ENCODE data around the gene DGKB. TPM values are rescaled to one million over a fixed set of nuclear protein-coding genes. Genes with fewer than 3 reads are reported as not detected.

The DGKB gene
- total RNA-seq, 2 donors from 2014 or later: 0.44 to 0.63 TPM

- no peak for DNase-seq (ENCODE audit: low spot score)
- Histone ChIP-seq H3K27ac (no peak overlapping the region), H3K36me3 (no peaks in the 10 kb centered on the region), H3K9me3 (no peaks in the 10 kb centered on the region), H3K4me1 (no peaks in the 10 kb centered on the region), H3K4me3 (no peak overlapping the region), H3K27me3 (no peaks in the 10 kb centered on the region)
- no peak for TF ChIP-seq CTCF (IDR thresholded peaks at IDR 0.05)
Measured at GRCh38 chr7:14124716-14125115, 777.8 kb downstream of the DGKB start.

- no peaks in the 10 kb centered on the region for H3K4me1 ChIP-seq
- no peak for DNase-seq (ENCODE audit: low spot score)
- TF ChIP-seq CTCF (IDR thresholded peaks at IDR 0.05): no peak
- H3K9me3 ChIP-seq: no peaks in the 10 kb centered on the region
- H3K4me3 ChIP-seq: no peak overlapping the region
- no peak overlapping the region for H3K27ac ChIP-seq
- no peaks in the 10 kb centered on the region for H3K36me3 ChIP-seq
- no peaks in the 10 kb centered on the region for H3K27me3 ChIP-seq
Measured at GRCh38 chr7:14123923-14124322, 778.6 kb downstream of the DGKB start.

- DNase-seq (ENCODE audit: low spot score): no peak
- Histone ChIP-seq H3K36me3 (no peaks in the 10 kb centered on the region), H3K27me3 (no peaks in the 10 kb centered on the region), H3K4me1 (no peaks in the 10 kb centered on the region), H3K4me3 (no peak overlapping the region), H3K27ac (no peak overlapping the region), H3K9me3 (no peaks in the 10 kb centered on the region)
- TF ChIP-seq CTCF (IDR thresholded peaks at IDR 0.05): no peak
Measured at GRCh38 chr7:14115701-14116100, 786.9 kb downstream of the DGKB start.

GRCh38 chr7:14104861-14105260, 797.7 kb downstream of the DGKB start:
- TF ChIP-seq CTCF (IDR thresholded peaks at IDR 0.05): no peak
- H3K36me3 ChIP-seq: no peaks in the 10 kb centered on the region
- no peaks in the 10 kb centered on the region for H3K27me3 ChIP-seq
- DNase-seq (ENCODE audit: low spot score): no peak
- H3K9me3 ChIP-seq: peaks cover 0 to 3% of the 10 kb centered on the region in 2 donors
- H3K4me3 ChIP-seq: no peak overlapping the region
- no peak overlapping the region for H3K27ac ChIP-seq
- H3K4me1 ChIP-seq: no peaks in the 10 kb centered on the region

- Histone ChIP-seq H3K36me3 (no peaks in the 10 kb centered on the region), H3K4me1 (no peaks in the 10 kb centered on the region), H3K4me3 (no peak overlapping the region), H3K27me3 (no peaks in the 10 kb centered on the region), H3K27ac (no peak overlapping the region), H3K9me3 (no peaks in the 10 kb centered on the region)
- no peak for TF ChIP-seq CTCF (IDR thresholded peaks at IDR 0.05)
- no peak for DNase-seq (ENCODE audit: low spot score)
Measured at GRCh38 chr7:14096159-14096558, 806.4 kb downstream of the DGKB start.

GRCh38 chr7:14095233-14095950, 807.2 kb downstream of the DGKB start:
- Histone ChIP-seq H3K9me3 (no peaks in the 10 kb centered on the region), H3K27ac (no peak overlapping the region), H3K4me3 (no peak overlapping the region), H3K4me1 (no peaks in the 10 kb centered on the region), H3K27me3 (no peaks in the 10 kb centered on the region), H3K36me3 (no peaks in the 10 kb centered on the region)
- DNase-seq (ENCODE audit: low spot score): no peak
- TF ChIP-seq CTCF (IDR thresholded peaks at IDR 0.05): no peak
